ENCODE measurements around the gene DGKH. TPM values are rescaled to one million over a fixed set of nuclear protein-coding genes. Genes with fewer than 3 reads are reported as not detected.

Gene DGKH
- total and polyA plus RNA-seq, 9 of the 15 experiments (the other 6 are each of a cell fraction or from before 2014, with no cell fraction given): 0.38 to 4.4 (median 3.1) TPM

- no peak overlapping the region for H3K4me3 ChIP-seq
- H2AFZ ChIP-seq (ENCODE audit: low read depth, low read length): no peak overlapping the region
- in situ Hi-C loops (cut with MboI): no loop called here
- H3K36me3 ChIP-seq (ENCODE audit: control insufficient read depth, insufficient read depth, low read length): no peaks in the 10 kb centered on the region
- no peak overlapping the region for H3K9ac ChIP-seq (ENCODE audit: insufficient read depth in 1 of 2, low read depth in 2 of 2, low read length in 2 of 2)
- ChIA-PET CTCF (ENCODE audit: low intra/inter-chr PET ratio) (no interaction called here), POLR2A (no interaction called here)
- H3K9me3 ChIP-seq (replicated peaks; ENCODE audit: control insufficient read depth, insufficient read depth, low read depth, low read length): no peaks in the 10 kb centered on the region
- intact Hi-C loops (cut with micrococcal nuclease): no loop called here
- no peaks in the 10 kb centered on the region for H4K20me1 ChIP-seq (replicated peaks; ENCODE audit: control insufficient read depth, insufficient read depth, low read length)
- no TSS peak for BruUV-seq (replicated peaks)
- no peaks in the 10 kb centered on the region for H3K4me1 ChIP-seq (replicated peaks in 1 of 2; ENCODE audit: control insufficient read depth in 2 of 2, insufficient read depth in 2 of 2, low read length in 2 of 2)
- H3K4me2 ChIP-seq (ENCODE audit: insufficient read depth, low read length): no peak overlapping the region
- FAIRE-seq (no peak), DNase-seq (ENCODE audit: extremely low read depth in 1 of 4, low spot score in 3 of 4) (no peak), ATAC-seq (no peak)
- H3K27ac ChIP-seq (ENCODE audit: extremely low read depth, low read depth, low read length): no peak overlapping the region
- H3K9me1 ChIP-seq (ENCODE audit: control insufficient read depth, insufficient read depth, low read length): no peaks in the 10 kb centered on the region
- WGBS (ENCODE audit: insufficient coverage, low coverage, missing lambda C conversion rate): 65% methylated on average over 3 of the region's 3 CpGs
- no peak for TF ChIP-seq POLR2H (tag; IDR thresholded peaks at IDR 0.05; ENCODE audit: low read depth)
- TF ChIP-seq DPF2 (IDR thresholded peaks at IDR 0.05): no peak
- TF ChIP-seq, protein P1, sequence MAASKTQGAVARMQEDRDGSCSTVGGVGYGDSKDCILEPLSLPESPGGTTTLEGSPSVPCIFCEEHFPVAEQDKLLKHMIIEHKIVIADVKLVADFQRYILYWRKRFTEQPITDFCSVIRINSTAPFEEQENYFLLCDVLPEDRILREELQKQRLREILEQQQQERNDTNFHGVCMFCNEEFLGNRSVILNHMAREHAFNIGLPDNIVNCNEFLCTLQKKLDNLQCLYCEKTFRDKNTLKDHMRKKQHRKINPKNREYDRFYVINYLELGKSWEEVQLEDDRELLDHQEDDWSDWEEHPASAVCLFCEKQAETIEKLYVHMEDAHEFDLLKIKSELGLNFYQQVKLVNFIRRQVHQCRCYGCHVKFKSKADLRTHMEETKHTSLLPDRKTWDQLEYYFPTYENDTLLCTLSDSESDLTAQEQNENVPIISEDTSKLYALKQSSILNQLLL (CRISPR knock-in tag; IDR thresholded peaks at IDR 0.05; ENCODE audit: borderline replicate concordance): no peak
- TF ChIP-seq L3MBTL2 (IDR thresholded peaks at IDR 0.05): no peak
- no peak for TF ChIP-seq EGR1 (conservative IDR thresholded peaks at IDR 0.05)
- no peak for TF ChIP-seq ZNF695 (CRISPR knock-in tag; IDR thresholded peaks at IDR 0.05)
- no peak for TF ChIP-seq CSDE1 (IDR thresholded peaks at IDR 0.05)
- no peak for TF ChIP-seq RCOR1 (IDR thresholded peaks at IDR 0.05; ENCODE audit: borderline replicate concordance in 1 of 2, low read depth in 2 of 2, low read length in 2 of 2)
- no peak for TF ChIP-seq PHF21A (IDR thresholded peaks at IDR 0.05; ENCODE audit: borderline replicate concordance, low read depth)
- no peak for TF ChIP-seq SMC3 (conservative IDR thresholded peaks at IDR 0.05; ENCODE audit: insufficient read depth, low read depth, low read length)
- no peak for TF ChIP-seq ZNF146 (CRISPR knock-in tag; IDR thresholded peaks at IDR 0.05; ENCODE audit: unreplicated experiment)
- TF ChIP-seq, protein P2, sequence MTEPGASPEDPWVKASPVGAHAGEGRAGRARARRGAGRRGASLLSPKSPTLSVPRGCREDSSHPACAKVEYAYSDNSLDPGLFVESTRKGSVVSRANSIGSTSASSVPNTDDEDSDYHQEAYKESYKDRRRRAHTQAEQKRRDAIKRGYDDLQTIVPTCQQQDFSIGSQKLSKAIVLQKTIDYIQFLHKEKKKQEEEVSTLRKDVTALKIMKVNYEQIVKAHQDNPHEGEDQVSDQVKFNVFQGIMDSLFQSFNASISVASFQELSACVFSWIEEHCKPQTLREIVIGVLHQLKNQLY (CRISPR knock-in tag; conservative IDR thresholded peaks at IDR 0.05): no peak
- no peak for TF ChIP-seq VEZF1 (CRISPR knock-in tag; IDR thresholded peaks at IDR 0.05)
- no peaks in the 10 kb centered on the region for H3K27me3 ChIP-seq (ENCODE audit: control insufficient read depth in 2 of 2, insufficient read depth in 2 of 2, low read length in 2 of 2)
- H3K79me2 ChIP-seq (ENCODE audit: control insufficient read depth, insufficient read depth, low read length): no peaks in the 10 kb centered on the region
Measured at GRCh38 chr13:42136518-42136917, 88.1 kb downstream of the DGKH start.

All from K562 (cell line).